ENCODE measurements around the gene HDDC3.
A peak's percentile ranks its signal among the peaks of the same experiment; 100 is the strongest.
"Not testable (repeated sequence)": the region's sequence is repeated elsewhere in the genome, so short reads cannot be mapped to it uniquely, and the experiment has no call there.

Gene HDDC3

GRCh38 chr15:90933301-90933700, 952 bp upstream of the HDDC3 start:
- no peak for TF ChIP-seq CTCF (IDR thresholded peaks at IDR 0.05; ENCODE audit: insufficient read depth, low read length, poor library complexity, severe bottlenecking)
- Histone ChIP-seq H3K4me3 (replicated peaks; ENCODE audit: low read depth, low read length) (no peak overlapping the region), H3K36me3 (ENCODE audit: control insufficient read depth, insufficient read depth, low read length) (no peaks in the 10 kb centered on the region; the same call in 1 of the 2 replicates), H3K27me3 (replicated peaks; ENCODE audit: control insufficient read depth, insufficient read depth, low read length) (no peaks in the 10 kb centered on the region)
- no peak for DNase-seq (ENCODE audit: extremely low read depth, insufficient read length)

DNA sequence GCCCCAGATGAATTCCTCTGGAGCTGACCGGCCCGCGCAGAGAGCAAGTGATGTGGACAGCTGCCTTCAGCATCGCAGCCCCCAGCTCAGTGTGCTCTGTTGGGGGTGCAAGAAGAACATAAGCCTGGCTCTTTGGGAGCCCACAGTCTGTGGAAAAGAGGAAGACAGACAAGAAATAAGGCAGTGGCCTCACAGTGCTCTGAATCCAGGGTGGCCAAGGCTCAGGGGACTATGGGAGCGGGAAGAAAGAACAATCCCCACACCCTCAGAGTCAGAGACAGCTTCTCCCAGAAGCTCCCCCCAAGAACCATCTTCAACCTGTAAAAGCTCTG, 277 bp upstream of the HDDC3 start:
- H3K4me3 ChIP-seq (replicated peaks; ENCODE audit: low read depth, low read length) = no peak overlapping the region; the same call in 1 of the 2 replicates
- no peaks in the 10 kb centered on the region for H3K27me3 ChIP-seq (replicated peaks; ENCODE audit: control insufficient read depth, insufficient read depth, low read length)
- H3K36me3 ChIP-seq (ENCODE audit: control insufficient read depth, insufficient read depth, low read length) = no peaks in the 10 kb centered on the region; the same call in 1 of the 2 replicates
- no peak for DNase-seq (ENCODE audit: extremely low read depth, insufficient read length)
- TF ChIP-seq CTCF (IDR thresholded peaks at IDR 0.05; ENCODE audit: insufficient read depth, low read length, poor library complexity, severe bottlenecking) = no peak

- no peaks in the 10 kb centered on the region for H3K27me3 ChIP-seq (replicated peaks; ENCODE audit: control insufficient read depth, insufficient read depth, low read length)
- peak overlapping the region; percentile 82 for H3K4me3 ChIP-seq (replicated peaks; ENCODE audit: low read depth, low read length)
- H3K36me3 ChIP-seq (ENCODE audit: control insufficient read depth, insufficient read depth, low read length) = no peaks in the 10 kb centered on the region
- TF ChIP-seq CTCF (IDR thresholded peaks at IDR 0.05; ENCODE audit: insufficient read depth, low read length, poor library complexity, severe bottlenecking) = no peak
- DNase-seq (ENCODE audit: extremely low read depth, insufficient read length) = no peak
These were observed 848 bp downstream of the HDDC3 start for GRCh38 chr15:90931575-90931827.

GRCh38 chr15:90930861-90931574, 1.3 kb downstream of the HDDC3 start:
- Histone ChIP-seq H3K4me3 (replicated peaks; ENCODE audit: low read depth, low read length) (peak overlapping the region; percentile 82), H3K27me3 (replicated peaks; ENCODE audit: control insufficient read depth, insufficient read depth, low read length) (no peaks in the 10 kb centered on the region), H3K36me3 (ENCODE audit: control insufficient read depth, insufficient read depth, low read length) (no peaks in the 10 kb centered on the region)
- TF ChIP-seq CTCF (IDR thresholded peaks at IDR 0.05; ENCODE audit: insufficient read depth, low read length, poor library complexity, severe bottlenecking) = no peak
- DNase-seq (ENCODE audit: extremely low read depth, insufficient read length) = peak; percentile 41

GRCh38 chr15:90929246-90930019, 2.9 kb downstream of the HDDC3 start:
- TF ChIP-seq CTCF (IDR thresholded peaks at IDR 0.05; ENCODE audit: insufficient read depth, low read length, poor library complexity, severe bottlenecking) = no peak

DNA sequence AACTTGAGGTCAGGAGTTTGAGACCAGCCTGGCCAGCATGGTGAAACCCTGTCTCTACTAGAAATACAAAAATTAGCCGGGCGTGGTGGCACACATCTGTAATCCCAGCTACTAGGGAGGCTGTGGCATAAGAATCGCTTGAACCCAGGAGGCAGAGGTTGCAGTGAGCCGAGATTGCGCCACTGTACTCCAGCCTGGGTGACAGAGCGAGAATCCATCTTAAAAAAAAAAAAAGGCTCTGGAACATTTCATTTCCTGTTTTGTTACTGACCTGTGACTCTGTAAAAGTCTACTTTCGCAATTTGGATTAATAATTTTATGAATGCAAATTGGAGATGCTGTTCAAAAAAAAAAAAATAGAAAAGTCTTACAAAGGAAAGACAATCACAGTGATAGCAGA, 4.2 kb downstream of the HDDC3 start:
- not testable (repeated sequence) for H3K27me3 ChIP-seq (replicated peaks; ENCODE audit: control insufficient read depth, insufficient read depth, low read length); H3K36me3 ChIP-seq (ENCODE audit: control insufficient read depth, insufficient read depth, low read length); DNase-seq (ENCODE audit: extremely low read depth, insufficient read length); H3K4me3 ChIP-seq (replicated peaks; ENCODE audit: low read depth, low read length)

More at GRCh38 chr15:90929246-90930019, 2.9 kb downstream of the HDDC3 start:
- no peaks in the 10 kb centered on the region for H3K36me3 ChIP-seq (ENCODE audit: control insufficient read depth, insufficient read depth, low read length)
- peak overlapping the region; percentile 82 for H3K4me3 ChIP-seq (replicated peaks; ENCODE audit: low read depth, low read length)
- no peaks in the 10 kb centered on the region for H3K27me3 ChIP-seq (replicated peaks; ENCODE audit: control insufficient read depth, insufficient read depth, low read length)
- no peak for DNase-seq (ENCODE audit: extremely low read depth, insufficient read length)

- not testable (repeated sequence) for H3K36me3 ChIP-seq (ENCODE audit: control insufficient read depth, insufficient read depth, low read length); H3K27me3 ChIP-seq (replicated peaks; ENCODE audit: control insufficient read depth, insufficient read depth, low read length); DNase-seq (ENCODE audit: extremely low read depth, insufficient read length); H3K4me3 ChIP-seq (replicated peaks; ENCODE audit: low read depth, low read length)
These were observed 5.6 kb downstream of the HDDC3 start for GRCh38 chr15:90926766-90927165.
